GM10266 (cell line): ENCODE measurements around the gene GOT1.
A peak's percentile ranks its signal among the peaks of the same experiment; 100 is the strongest.

Source experiments
- DNase-seq: peaks from one replicate; pipeline ENCODE4 v3.0.0; 2012; ENCODE audit errors: extremely low spot score
- TF ChIP-seq, protein P1 (sequence below): IDR thresholded peaks from 2 replicates; pipeline ENCODE4 v1.5.1; 2012; ENCODE audit warnings: mild to moderate bottlenecking, low read depth; ENCODE audit not compliant: control insufficient read depth, insufficient read depth; ENCODE audit errors: missing control alignments

GOT1 gene

DNA sequence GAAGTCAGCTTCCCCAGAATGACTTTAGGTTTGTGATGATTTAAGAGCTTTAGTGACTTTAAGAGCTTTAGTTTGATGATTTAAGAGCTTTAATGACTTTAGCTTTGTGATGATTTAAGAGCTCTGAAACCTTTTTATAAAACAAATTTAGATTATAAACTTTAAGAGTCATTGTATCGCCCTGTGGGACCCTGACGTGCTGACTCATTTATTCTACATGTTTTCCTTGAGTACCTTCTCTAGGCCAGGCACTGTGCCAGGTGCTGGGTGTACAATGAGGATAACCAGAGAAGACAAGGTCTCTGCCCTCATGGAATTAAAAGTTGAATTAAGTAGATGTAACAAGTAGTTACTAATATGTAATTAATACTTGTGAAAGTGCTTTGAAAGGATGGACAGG is 55.9 kb downstream of the GOT1 start:
- TF ChIP-seq, protein P1, sequence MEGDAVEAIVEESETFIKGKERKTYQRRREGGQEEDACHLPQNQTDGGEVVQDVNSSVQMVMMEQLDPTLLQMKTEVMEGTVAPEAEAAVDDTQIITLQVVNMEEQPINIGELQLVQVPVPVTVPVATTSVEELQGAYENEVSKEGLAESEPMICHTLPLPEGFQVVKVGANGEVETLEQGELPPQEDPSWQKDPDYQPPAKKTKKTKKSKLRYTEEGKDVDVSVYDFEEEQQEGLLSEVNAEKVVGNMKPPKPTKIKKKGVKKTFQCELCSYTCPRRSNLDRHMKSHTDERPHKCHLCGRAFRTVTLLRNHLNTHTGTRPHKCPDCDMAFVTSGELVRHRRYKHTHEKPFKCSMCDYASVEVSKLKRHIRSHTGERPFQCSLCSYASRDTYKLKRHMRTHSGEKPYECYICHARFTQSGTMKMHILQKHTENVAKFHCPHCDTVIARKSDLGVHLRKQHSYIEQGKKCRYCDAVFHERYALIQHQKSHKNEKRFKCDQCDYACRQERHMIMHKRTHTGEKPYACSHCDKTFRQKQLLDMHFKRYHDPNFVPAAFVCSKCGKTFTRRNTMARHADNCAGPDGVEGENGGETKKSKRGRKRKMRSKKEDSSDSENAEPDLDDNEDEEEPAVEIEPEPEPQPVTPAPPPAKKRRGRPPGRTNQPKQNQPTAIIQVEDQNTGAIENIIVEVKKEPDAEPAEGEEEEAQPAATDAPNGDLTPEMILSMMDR: no peak
- DNase-seq: no peak

DNA sequence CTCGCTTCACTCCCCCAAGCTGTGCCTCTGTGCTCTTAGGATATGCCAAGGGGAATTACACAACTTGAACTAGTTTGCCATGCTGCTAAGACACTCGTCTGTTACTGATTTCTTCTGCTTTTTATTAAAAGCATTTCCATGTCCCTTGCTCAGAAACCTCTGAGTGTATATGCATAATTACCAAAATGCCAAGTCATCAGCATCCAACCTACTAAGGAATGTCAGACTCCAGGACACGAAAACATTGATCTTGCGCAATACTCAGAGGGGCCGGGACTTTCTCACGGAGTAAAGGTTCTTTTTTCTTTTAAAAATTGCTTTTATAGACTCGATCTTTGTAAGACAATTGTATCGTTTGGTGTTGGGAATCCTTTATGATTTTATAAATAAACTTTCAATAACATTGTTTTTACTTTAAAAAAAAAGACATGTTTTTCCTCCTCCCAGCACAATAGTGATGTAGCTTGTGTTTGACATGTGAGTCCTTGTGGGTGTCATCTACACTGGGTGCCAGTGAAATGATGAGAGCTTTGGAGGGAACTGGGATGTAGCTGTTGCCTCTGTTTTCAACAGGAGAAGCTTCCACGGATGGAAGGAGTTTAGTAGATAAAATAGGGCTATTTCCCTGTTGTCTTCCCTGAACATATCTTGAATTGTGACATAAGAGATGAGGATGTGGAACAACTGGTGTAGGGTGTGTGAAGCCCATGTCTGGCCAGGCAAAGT is 57.7 kb downstream of the GOT1 start:
- TF ChIP-seq, protein P1: no peak
- no peak for DNase-seq

DNA sequence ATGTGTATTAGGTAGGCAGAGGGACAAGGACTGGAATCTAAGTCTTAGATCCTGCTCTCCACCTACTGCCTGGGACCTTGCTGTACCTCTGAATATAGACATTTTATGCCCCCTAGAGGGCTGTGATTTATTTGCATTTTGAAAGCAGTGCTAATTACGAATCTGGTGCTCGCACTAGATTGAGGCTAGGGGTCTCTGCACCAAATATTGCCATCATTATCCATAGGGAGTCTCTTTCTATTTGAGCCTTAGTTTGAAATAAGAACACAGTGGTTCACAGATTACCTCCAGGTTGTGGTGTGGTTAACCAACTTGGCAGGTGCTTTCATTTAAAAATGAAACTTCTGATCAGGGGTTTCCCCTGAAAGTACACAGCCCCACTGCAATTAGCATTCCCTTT is 59.4 kb downstream of the GOT1 start:
- DNase-seq: peak; percentile 31
- TF ChIP-seq, protein P1: peak; percentile 12

DNA sequence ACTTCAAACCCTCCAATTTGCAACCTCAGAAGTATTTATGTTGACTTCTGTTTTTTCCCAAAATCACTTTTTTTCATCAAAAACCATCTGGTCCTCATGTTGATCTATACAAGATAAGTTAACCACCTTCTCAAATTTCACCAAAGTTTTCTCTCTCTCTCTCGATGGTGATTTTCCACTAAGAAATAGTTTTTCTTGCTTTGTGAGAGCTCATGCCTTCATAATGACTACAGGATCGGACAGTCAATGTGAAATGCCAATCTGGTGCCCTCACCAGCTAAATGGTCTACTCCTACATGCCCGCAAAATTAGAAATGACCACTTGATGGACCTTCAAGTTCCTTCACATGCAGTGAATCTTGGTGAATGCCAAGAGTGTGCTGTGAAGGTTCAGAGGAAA is 60.9 kb downstream of the GOT1 start:
- DNase-seq: no peak
- TF ChIP-seq, protein P1: no peak

DNA sequence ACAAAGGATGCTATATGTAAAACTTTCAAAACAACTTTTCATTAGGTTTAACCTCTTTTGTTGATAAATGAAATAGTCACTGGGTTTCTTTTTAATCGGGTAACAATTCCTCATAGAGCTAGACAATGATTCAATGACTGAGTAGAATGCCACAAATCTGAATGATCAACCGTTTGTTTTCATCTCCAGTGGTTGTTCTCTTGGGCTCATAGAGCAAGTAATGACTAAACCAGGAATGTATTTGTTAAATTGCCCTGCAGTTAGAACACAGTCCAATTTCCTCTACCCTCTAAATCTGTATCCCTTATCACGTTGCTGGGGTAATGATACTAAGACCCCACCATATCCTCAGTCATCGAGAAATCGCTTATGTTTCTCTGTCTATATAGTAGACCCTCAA is 61.3 kb downstream of the GOT1 start:
- DNase-seq: no peak
- TF ChIP-seq, protein P1: no peak

DNA sequence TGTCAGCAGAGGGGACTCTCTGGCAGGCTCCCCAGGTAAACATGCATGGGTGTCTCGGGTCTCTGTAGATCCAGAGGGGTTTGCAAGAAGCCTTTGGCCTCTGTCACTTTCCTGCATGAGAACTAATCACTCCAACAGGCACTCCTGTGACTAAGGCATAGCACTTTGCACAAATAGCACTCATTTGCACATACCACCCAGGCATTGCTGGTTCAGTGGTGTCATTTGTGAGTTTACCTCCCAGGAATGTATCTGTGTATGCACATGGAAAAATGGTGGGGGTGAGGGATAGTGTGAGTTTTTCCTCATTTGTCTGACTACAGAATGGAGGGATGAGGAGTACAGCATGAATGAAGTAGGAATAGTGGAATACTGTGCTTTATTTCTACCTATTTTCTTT is 61.8 kb downstream of the GOT1 start:
- TF ChIP-seq, protein P1: no peak

DNA sequence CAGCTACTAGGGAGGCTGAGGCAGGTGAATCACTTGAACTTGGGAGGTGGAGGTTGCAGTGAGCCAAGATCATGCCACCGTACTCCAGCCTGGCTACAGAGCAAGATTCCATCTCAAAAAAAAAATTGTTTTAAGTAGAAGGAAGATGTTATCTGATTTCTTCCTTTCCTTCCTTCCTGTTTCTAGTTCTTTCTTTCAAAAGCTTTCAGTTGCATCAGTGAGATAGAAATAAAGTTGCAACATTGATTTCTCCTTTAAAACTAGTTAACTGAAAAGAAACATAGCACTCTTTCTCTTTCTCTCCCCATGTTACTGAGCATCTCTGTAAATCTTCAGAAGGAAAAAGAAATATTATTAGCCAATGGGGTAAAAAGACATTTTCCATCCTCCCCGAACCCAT is 63.8 kb downstream of the GOT1 start:
- DNase-seq: no peak
- TF ChIP-seq, protein P1: no peak

More for the DNA sequence above, 61.8 kb downstream of the GOT1 start:
- no peak for DNase-seq
